Measurements from ENCODE around the gene HTR1B. TPM values are rescaled to one million over a fixed set of nuclear protein-coding genes. Genes with fewer than 3 reads are reported as not detected.

The HTR1B gene
- total RNA-seq, 1 donor from 2014 or later: not detected

Other genes starting within 250 kb of the HTR1B start
- gene MEI4, start 189.5 kb upstream of the HTR1B start, total RNA-seq: 0.65 TPM